Measurements from ENCODE around the gene SH3RF2. TPM values are rescaled to one million over a fixed set of nuclear protein-coding genes. Genes with fewer than 3 reads are reported as not detected.
"Not testable (repeated sequence)": the region's sequence is repeated elsewhere in the genome, so short reads cannot be mapped to it uniquely, and the experiment has no call there.

SH3RF2 gene
- total RNA-seq, 4 donors from 2014 or later: 129 to 334 (median 160) TPM

DNA sequence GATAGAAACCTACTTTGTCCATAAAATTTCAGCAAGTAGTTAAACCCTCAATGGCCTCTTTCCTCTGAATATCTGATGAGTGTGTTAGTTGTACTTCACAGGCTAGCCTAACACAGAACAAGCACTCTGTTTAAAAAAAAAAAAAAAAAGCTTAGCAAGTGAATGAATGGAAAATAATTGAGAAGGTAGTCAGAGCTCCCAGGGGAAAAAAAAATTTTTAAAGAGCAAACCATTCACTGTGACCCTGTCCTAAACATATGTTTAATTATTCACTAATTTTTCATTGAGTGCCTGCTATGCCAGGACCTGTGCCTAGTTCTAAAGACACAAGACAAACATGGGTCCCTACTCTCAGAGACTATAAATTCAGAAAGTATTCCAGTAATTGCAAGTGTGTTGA lies 69.3 kb downstream of the SH3RF2 start:
- Histone ChIP-seq H3K27me3 (no peaks in the 10 kb centered on the region), H3K9me3 (no peaks in the 10 kb centered on the region), H3K4me1 (no peaks in the 10 kb centered on the region), H3K36me3 (peaks cover 12% of the 10 kb centered on the region), H3K27ac (no peak overlapping the region), H3K4me3 (no peak overlapping the region)
- no peak for TF ChIP-seq CTCF (IDR thresholded peaks at IDR 0.05)
- no peak for TF ChIP-seq POLR2A (IDR thresholded peaks at IDR 0.05)
- no peak for TF ChIP-seq POLR2AphosphoS5 (IDR thresholded peaks at IDR 0.05)
- TF ChIP-seq EP300 (IDR thresholded peaks at IDR 0.05): no peak
- no peak for DNase-seq (ENCODE audit: low spot score in 2 of 2)

DNA sequence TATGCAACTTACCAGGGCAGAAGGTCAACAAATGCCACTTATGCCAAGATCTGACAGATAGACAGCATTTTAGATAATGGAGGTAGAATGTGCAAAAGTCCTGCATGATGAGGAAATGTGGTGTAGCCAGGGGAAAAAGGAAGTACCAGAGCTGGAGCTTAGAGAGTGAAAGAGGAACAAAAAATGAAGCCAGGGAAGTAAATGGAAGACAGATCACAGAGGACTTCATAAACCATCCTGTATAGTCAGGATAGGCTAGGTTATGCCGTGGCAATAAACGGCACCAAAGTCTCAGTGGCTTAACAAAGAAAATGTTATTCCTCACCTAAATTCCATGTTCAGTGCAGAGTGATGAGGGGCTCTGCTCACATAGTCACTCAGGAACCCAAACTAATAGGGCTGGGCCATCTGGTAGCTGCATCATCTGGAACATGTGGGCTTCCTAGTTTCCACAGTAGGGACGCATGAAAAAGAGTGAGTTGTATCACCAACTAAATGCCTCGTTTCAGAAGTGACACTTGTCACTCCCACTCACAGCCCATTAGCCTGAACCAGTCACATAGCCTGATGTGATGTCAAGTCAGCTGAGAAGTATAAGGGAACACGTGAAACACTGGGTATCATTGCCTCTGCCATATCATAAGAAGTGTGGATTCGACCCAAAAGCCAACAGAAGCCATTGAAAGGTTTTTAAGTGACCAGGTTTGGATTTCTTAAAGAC lies 70.3 kb downstream of the SH3RF2 start:
- no peaks in the 10 kb centered on the region for H3K27me3 ChIP-seq
- DNase-seq (ENCODE audit: low spot score in 2 of 2): no peak
- H3K36me3 ChIP-seq: peaks cover 10% of the 10 kb centered on the region
- no peaks in the 10 kb centered on the region for H3K4me1 ChIP-seq
- H3K4me3 ChIP-seq: no peak overlapping the region
- no peak overlapping the region for H3K27ac ChIP-seq
- no peak for TF ChIP-seq CTCF (IDR thresholded peaks at IDR 0.05)
- no peaks in the 10 kb centered on the region for H3K9me3 ChIP-seq
- 82% methylated on average over 6 of the region's 6 CpGs for WGBS

GRCh38 chr5:146007270-146007669 lies 70.9 kb downstream of the SH3RF2 start:
- no peak for TF ChIP-seq POLR2AphosphoS5 (IDR thresholded peaks at IDR 0.05)
- no peak for TF ChIP-seq EP300 (IDR thresholded peaks at IDR 0.05)
- no peak for TF ChIP-seq CTCF (IDR thresholded peaks at IDR 0.05)
- TF ChIP-seq POLR2A (IDR thresholded peaks at IDR 0.05): no peak
- Histone ChIP-seq H3K9me3 (no peaks in the 10 kb centered on the region), H3K27ac (no peak overlapping the region), H3K27me3 (no peaks in the 10 kb centered on the region), H3K4me3 (no peak overlapping the region), H3K4me1 (no peaks in the 10 kb centered on the region), H3K36me3 (peaks cover 6% of the 10 kb centered on the region)
- WGBS: 65% methylated on average over 3 of the region's 3 CpGs
- no peak for DNase-seq (ENCODE audit: low spot score in 2 of 2)

GRCh38 chr5:146007989-146008388 lies 71.6 kb downstream of the SH3RF2 start:
- DNase-seq (ENCODE audit: low spot score in 2 of 2): no peak
- TF ChIP-seq EP300 (IDR thresholded peaks at IDR 0.05) (no peak), CTCF (IDR thresholded peaks at IDR 0.05) (no peak), POLR2AphosphoS5 (IDR thresholded peaks at IDR 0.05) (no peak), POLR2A (IDR thresholded peaks at IDR 0.05) (no peak)

GRCh38 chr5:146009020-146009419 lies 72.6 kb downstream of the SH3RF2 start:
- no peaks in the 10 kb centered on the region for H3K27me3 ChIP-seq
- 58% methylated on average over 1 of the region's 1 CpG for WGBS
- no peaks in the 10 kb centered on the region for H3K9me3 ChIP-seq
- no peak overlapping the region for H3K27ac ChIP-seq
- peaks cover 10% of the 10 kb centered on the region for H3K36me3 ChIP-seq
- H3K4me1 ChIP-seq: no peaks in the 10 kb centered on the region
- DNase-seq (ENCODE audit: low spot score in 2 of 2): no peak
- no peak overlapping the region for H3K4me3 ChIP-seq
- no peak for TF ChIP-seq EP300 (IDR thresholded peaks at IDR 0.05)
- TF ChIP-seq CTCF (IDR thresholded peaks at IDR 0.05): no peak
- TF ChIP-seq POLR2A (IDR thresholded peaks at IDR 0.05): no peak
- TF ChIP-seq POLR2AphosphoS5 (IDR thresholded peaks at IDR 0.05): no peak

More at GRCh38 chr5:146007989-146008388, 71.6 kb downstream of the SH3RF2 start:
- H3K4me1 ChIP-seq: no peaks in the 10 kb centered on the region
- no peak overlapping the region for H3K27ac ChIP-seq
- H3K9me3 ChIP-seq: no peaks in the 10 kb centered on the region
- H3K36me3 ChIP-seq: peaks cover 6% of the 10 kb centered on the region
- H3K4me3 ChIP-seq: no peak overlapping the region
- no peaks in the 10 kb centered on the region for H3K27me3 ChIP-seq
- WGBS: 81% methylated on average over 4 of the region's 4 CpGs

DNA sequence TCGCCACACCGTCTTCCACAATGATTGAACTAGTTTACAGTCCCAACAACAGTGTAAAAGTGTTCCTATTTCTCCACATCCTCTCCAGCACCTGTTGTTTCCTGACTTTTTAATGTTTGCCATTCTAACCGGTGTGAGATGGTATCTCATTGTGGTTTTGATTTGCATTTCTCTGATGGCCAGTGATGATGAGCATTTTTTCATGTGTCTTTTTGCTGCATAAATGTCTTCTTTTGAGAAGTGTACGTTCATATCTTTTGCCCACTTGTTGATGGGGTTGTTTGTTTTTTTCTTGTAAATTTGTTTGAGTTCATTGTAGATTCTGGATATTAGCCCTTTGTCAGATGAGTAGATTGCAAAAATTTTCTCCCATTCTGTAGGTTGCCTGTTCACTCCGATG lies 74.1 kb downstream of the SH3RF2 start:
- not testable (repeated sequence) for DNase-seq (ENCODE audit: low spot score in 2 of 2); H3K4me3 ChIP-seq; H3K9me3 ChIP-seq; H3K4me1 ChIP-seq; H3K27me3 ChIP-seq; H3K27ac ChIP-seq
- peaks cover 11% of the 10 kb centered on the region for H3K36me3 ChIP-seq
- WGBS: 93% methylated on average over 5 of the region's 5 CpGs

Data from suprapubic skin (tissue), 4 donors.